ENCODE data around the gene VPS50.

GRCh38 chr7:93390660-93391059 lies 158.5 kb downstream of the VPS50 start:
- no peak for TF ChIP-seq CTCF (IDR thresholded peaks at IDR 0.05)
- no peak for TF ChIP-seq POLR2AphosphoS5 (IDR thresholded peaks at IDR 0.05)

Data from esophagus muscularis mucosa (tissue), 3 donors.